HL-60 (cell line): ENCODE measurements around the gene PRM1.

Experiments used
- GABPA ChIP-seq: IDR thresholded peaks from 2 replicates; pipeline ENCODE4 v1.6.1; 2012; ENCODE audit warnings: low read depth
- POLR2AphosphoS5 ChIP-seq: IDR thresholded peaks from 2 replicates; pipeline ENCODE4 v1.6.1; 2012; ENCODE audit warnings: low read depth
- REST ChIP-seq: IDR thresholded peaks from 2 replicates; pipeline ENCODE4 v1.6.1; 2012; ENCODE audit warnings: low read depth; ENCODE audit not compliant: insufficient replicate concordance
- SPI1 ChIP-seq: IDR thresholded peaks from 2 replicates; pipeline ENCODE4 v1.6.1; 2012; ENCODE audit warnings: low read depth, mild to moderate bottlenecking, borderline replicate concordance
- TF ChIP-seq, protein P1 (sequence below): IDR thresholded peaks from one replicate; pipeline ENCODE4 v1.5.1; 2011; ENCODE audit warnings: low read length, control low read depth, inconsistent platforms; ENCODE audit not compliant: insufficient read depth

GRCh38 chr16:11240636-11241473 lies 40.3 kb downstream of the PRM1 start:
- TF ChIP-seq, protein P1, sequence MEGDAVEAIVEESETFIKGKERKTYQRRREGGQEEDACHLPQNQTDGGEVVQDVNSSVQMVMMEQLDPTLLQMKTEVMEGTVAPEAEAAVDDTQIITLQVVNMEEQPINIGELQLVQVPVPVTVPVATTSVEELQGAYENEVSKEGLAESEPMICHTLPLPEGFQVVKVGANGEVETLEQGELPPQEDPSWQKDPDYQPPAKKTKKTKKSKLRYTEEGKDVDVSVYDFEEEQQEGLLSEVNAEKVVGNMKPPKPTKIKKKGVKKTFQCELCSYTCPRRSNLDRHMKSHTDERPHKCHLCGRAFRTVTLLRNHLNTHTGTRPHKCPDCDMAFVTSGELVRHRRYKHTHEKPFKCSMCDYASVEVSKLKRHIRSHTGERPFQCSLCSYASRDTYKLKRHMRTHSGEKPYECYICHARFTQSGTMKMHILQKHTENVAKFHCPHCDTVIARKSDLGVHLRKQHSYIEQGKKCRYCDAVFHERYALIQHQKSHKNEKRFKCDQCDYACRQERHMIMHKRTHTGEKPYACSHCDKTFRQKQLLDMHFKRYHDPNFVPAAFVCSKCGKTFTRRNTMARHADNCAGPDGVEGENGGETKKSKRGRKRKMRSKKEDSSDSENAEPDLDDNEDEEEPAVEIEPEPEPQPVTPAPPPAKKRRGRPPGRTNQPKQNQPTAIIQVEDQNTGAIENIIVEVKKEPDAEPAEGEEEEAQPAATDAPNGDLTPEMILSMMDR, result no peak
- TF ChIP-seq POLR2AphosphoS5, result no peak
- TF ChIP-seq REST, result no peak
- TF ChIP-seq GABPA, result no peak
- no peak; the same call in 1 of the 2 replicates for TF ChIP-seq SPI1
